H1 (cell line): Measurements from ENCODE around the gene DUSP7. TPM values are rescaled to one million over a fixed set of nuclear protein-coding genes. Genes with fewer than 3 reads are reported as not detected.

Experiments
- CTCF ChIA-PET: fragments of 300-600 bp; sonication (Branson Sonifier 250); formaldehyde crosslinking; loops from one replicate; lab custom pipeline; 2021; ENCODE audit not compliant: partially characterized antibody; lab: Charles Lee
- POLR2A ChIA-PET: fragments of 300-600 bp; sonication (Branson Sonifier 250); formaldehyde crosslinking; loops from one replicate; lab custom pipeline; 2021; ENCODE audit warnings: inconsistent platforms; ENCODE audit not compliant: partially characterized antibody; lab: Charles Lee
- DNase-seq, 2 experiments: peaks; one replicate each; pipeline versions ENCODE4 v3.0.0 to v3.0.0-alpha.2; 2010 to 2022; ENCODE audit warnings: low spot score in 2 of 2, low read depth in 1 of 2, mixed read lengths in 1 of 2
- FAIRE-seq: peaks from 2 replicates; lab custom pipeline; 2011; peaks lifted over from hg19 to GRCh38; lab: Jason Lieb, UNC
- H2AFZ ChIP-seq: 2 replicates; pipeline ENCODE4 v1.8.1; 2012; ENCODE audit warnings: low read length, inconsistent platforms
- H2AK5ac ChIP-seq: 2 replicates; pipeline ENCODE4 v1.6.1; 2013; ENCODE audit warnings: low read depth, low read length
- H2BK120ac ChIP-seq: replicated peaks from 2 replicates; pipeline ENCODE3; 2013; ENCODE audit warnings: low read depth, low read length, inconsistent platforms
- H2BK12ac ChIP-seq: 2 replicates; pipeline ENCODE4 v1.6.1; 2013; ENCODE audit warnings: low read depth, low read length
- H2BK15ac ChIP-seq: 2 replicates; pipeline ENCODE4 v1.6.1; 2013; ENCODE audit warnings: low read length
- H2BK20ac ChIP-seq: 2 replicates; pipeline ENCODE4 v1.6.1; 2013; ENCODE audit warnings: low read length
- H2BK5ac ChIP-seq: 2 replicates; pipeline ENCODE4 v1.6.1; 2013; ENCODE audit warnings: low read depth, low read length
- H3K14ac ChIP-seq: 2 replicates; pipeline ENCODE4 v1.6.1; 2013; ENCODE audit warnings: inconsistent platforms; ENCODE audit not compliant: insufficient read length
- H3K18ac ChIP-seq: 2 replicates; pipeline ENCODE4 v1.6.1; 2013; ENCODE audit warnings: low read length; ENCODE audit errors: extremely low read depth
- H3K23ac ChIP-seq: 2 replicates; pipeline ENCODE4 v1.6.1; 2013; ENCODE audit warnings: inconsistent platforms; ENCODE audit not compliant: insufficient read length
- H3K23me2 ChIP-seq: 2 replicates; pipeline ENCODE4 v1.6.1; 2013; ENCODE audit warnings: low read depth, low read length
- H3K27ac ChIP-seq: 2 replicates; pipeline ENCODE4 v1.6.1; 2011; ENCODE audit warnings: low read depth, low read length, inconsistent platforms
- H3K27me3 ChIP-seq, 4 experiments: replicated peaks in 1 of 4; 1 replicate in 1 of 4; 2 replicates in 3 of 4; pipeline versions ENCODE4 v1.6.1 to v1.8.1; 2011 to 2013; ENCODE audit warnings: low read length in 3 of 4, mild to moderate bottlenecking in 3 of 4, inconsistent platforms in 2 of 4, mixed read lengths in 2 of 4, moderate library complexity in 1 of 4; ENCODE audit not compliant: control insufficient read depth in 3 of 4, insufficient read depth in 3 of 4; ENCODE audit errors: extremely low read depth in 1 of 4
- H3K36me3 ChIP-seq, 4 experiments: 2 replicates each; pipeline versions ENCODE4 v1.6.1 to v1.8.1; 2011 to 2013; ENCODE audit warnings: mild to moderate bottlenecking in 4 of 4, low read length in 3 of 4, moderate library complexity in 2 of 4, control low read depth in 1 of 4, inconsistent platforms in 1 of 4; ENCODE audit not compliant: insufficient read depth in 4 of 4, control insufficient read depth in 2 of 4
- H3K4ac ChIP-seq: replicated peaks from 2 replicates; pipeline ENCODE3; 2013; ENCODE audit warnings: low read length, low read depth, mixed read lengths, inconsistent platforms; ENCODE audit not compliant: insufficient read length
- H3K4me1 ChIP-seq, 4 experiments: replicated peaks in 1 of 4; 1 replicate in 1 of 4; 2 replicates in 3 of 4; pipeline versions ENCODE4 v1.6.1 to v1.8.1; 2011 to 2013; ENCODE audit warnings: low read length in 3 of 4, inconsistent platforms in 2 of 4, mixed read lengths in 1 of 4; ENCODE audit not compliant: insufficient read depth in 4 of 4, control insufficient read depth in 3 of 4
- H3K4me2 ChIP-seq, 2 experiments: 2 replicates each; pipeline versions ENCODE4 v1.6.1 to v1.8.1; 2011 to 2013; ENCODE audit warnings: low read depth in 2 of 2, low read length in 2 of 2, control low read depth in 1 of 2, inconsistent platforms in 1 of 2, mild to moderate bottlenecking in 1 of 2; ENCODE audit not compliant: insufficient read depth in 1 of 2
- H3K4me3 ChIP-seq, 4 experiments: fragments of 200-600, 300-600 bp in 1 of 4; sonication (generic), shearing (Covaris generic), sonication (Bioruptor Twin) in 1 of 4; 2 replicates each; pipeline versions ENCODE4 v1.5.1 to v1.8.1; 2011 to 2016; ENCODE audit warnings: low read length in 4 of 4, low read depth in 3 of 4, control low read depth in 2 of 4, inconsistent platforms in 2 of 4, mild to moderate bottlenecking in 2 of 4, mixed read lengths in 1 of 4, moderate library complexity in 1 of 4; ENCODE audit not compliant: insufficient read depth in 2 of 4; ENCODE audit errors: extremely low read depth in 1 of 4
- H3K56ac ChIP-seq: replicated peaks from 2 replicates; pipeline ENCODE3; 2013; ENCODE audit warnings: low read depth, mild to moderate bottlenecking, mixed read lengths, low read length, inconsistent platforms; ENCODE audit not compliant: insufficient read length
- H3K79me1 ChIP-seq: 2 replicates; pipeline ENCODE4 v1.6.1; 2013; ENCODE audit warnings: low read depth, low read length, control low read depth
- H3K79me2 ChIP-seq, 2 experiments: 2 replicates each; pipeline versions ENCODE4 v1.6.1 to v1.8.1; 2012 to 2013; ENCODE audit warnings: low read length in 2 of 2, mild to moderate bottlenecking in 2 of 2, inconsistent platforms in 1 of 2; ENCODE audit not compliant: insufficient read depth in 2 of 2, control insufficient read depth in 1 of 2
- H3K9ac ChIP-seq, 4 experiments: replicated peaks in 1 of 4; 1 replicate in 1 of 4; 2 replicates in 3 of 4; pipeline versions ENCODE4 v1.6.1 to v1.8.1; 2011 to 2013; ENCODE audit warnings: low read depth in 3 of 4, low read length in 3 of 4, control low read depth in 2 of 4, mild to moderate bottlenecking in 2 of 4, moderate library complexity in 2 of 4, inconsistent platforms in 1 of 4; ENCODE audit errors: extremely low read depth in 1 of 4
- H3K9me3 ChIP-seq, 2 experiments: 2 replicates each; pipeline versions ENCODE4 v1.6.1 to v1.8.1; 2012 to 2013; ENCODE audit warnings: mild to moderate bottlenecking in 2 of 2, moderate library complexity in 2 of 2, control low read depth in 1 of 2, inconsistent platforms in 1 of 2, low read depth in 1 of 2, low read length in 1 of 2, mixed read lengths in 1 of 2; ENCODE audit not compliant: insufficient read depth in 2 of 2
- H4K20me1 ChIP-seq, 2 experiments: replicated peaks in 1 of 2; 2 replicates each; pipeline versions ENCODE3 to v1.8.1; 2011 to 2013; ENCODE audit warnings: inconsistent platforms in 2 of 2, low read length in 2 of 2, mild to moderate bottlenecking in 1 of 2; ENCODE audit not compliant: insufficient read depth in 2 of 2, control insufficient read depth in 1 of 2
- H4K5ac ChIP-seq: 2 replicates; pipeline ENCODE4 v1.6.1; 2013; ENCODE audit warnings: low read length, low read depth, mixed read lengths, inconsistent platforms; ENCODE audit not compliant: insufficient read length
- H4K8ac ChIP-seq: 2 replicates; pipeline ENCODE4 v1.8.0; 2013; ENCODE audit warnings: mild to moderate bottlenecking, moderate library complexity, low read length, inconsistent platforms; ENCODE audit not compliant: insufficient read depth; ENCODE audit errors: extremely low read depth
- H4K91ac ChIP-seq: replicated peaks from 2 replicates; pipeline ENCODE3; 2013; ENCODE audit warnings: low read length, mixed read lengths, inconsistent platforms; ENCODE audit not compliant: insufficient read length
- ASH2L ChIP-seq: fragments of 200-600, 300-600 bp; sonication (generic); IDR thresholded peaks from one replicate; pipeline ENCODE4 v1.7.1; 2017; ENCODE audit warnings: low read length
- CTBP2 ChIP-seq: IDR thresholded peaks from 2 replicates; pipeline ENCODE4 v1.7.0; 2011; ENCODE audit warnings: borderline replicate concordance, mild to moderate bottlenecking, moderate library complexity, mixed read lengths, low read length; ENCODE audit not compliant: insufficient read depth, insufficient read length
- EGR1 ChIP-seq: IDR thresholded peaks from 2 replicates; pipeline ENCODE4 v1.6.1; 2011; ENCODE audit warnings: low read depth, low read length, borderline replicate concordance
- GABPA ChIP-seq: IDR thresholded peaks from 2 replicates; pipeline ENCODE4 v1.6.1; 2011; ENCODE audit warnings: mild to moderate bottlenecking, low read length, moderate library complexity, borderline replicate concordance; ENCODE audit not compliant: insufficient read depth
- KDM4A ChIP-seq: IDR thresholded peaks from one replicate; pipeline ENCODE4 v1.7.1; 2012; ENCODE audit warnings: low read depth, mild to moderate bottlenecking, moderate library complexity, low read length, inconsistent platforms; ENCODE audit not compliant: severe bottlenecking
- MAFK ChIP-seq: IDR thresholded peaks from 2 replicates; pipeline ENCODE4 v1.6.1; 2012; ENCODE audit warnings: low read depth, mild to moderate bottlenecking, improper control_type of control experiment, low read length
- RNF2 ChIP-seq: fragments of 200-900, 300-1000 bp; sonication (generic); IDR thresholded peaks from 2 replicates; pipeline ENCODE4 v1.7.1; 2016; ENCODE audit warnings: borderline replicate concordance, low read depth, mild to moderate bottlenecking, antibody characterized with exemption, low read length; ENCODE audit not compliant: poor library complexity, severe bottlenecking; ENCODE audit errors: missing control alignments
- TAF1 ChIP-seq: IDR thresholded peaks from 2 replicates; pipeline ENCODE4 v1.6.1; 2011; ENCODE audit warnings: mild to moderate bottlenecking, low read depth, low read length
- TEAD4 ChIP-seq: IDR thresholded peaks from 2 replicates; pipeline ENCODE4 v1.6.1; 2012; ENCODE audit warnings: low read depth, low read length, inconsistent platforms, mixed read lengths
- YY1 ChIP-seq: IDR thresholded peaks from 2 replicates; pipeline ENCODE4 v1.6.1; 2011; ENCODE audit warnings: low read depth, mild to moderate bottlenecking, low read length
- WGBS, 2 experiments: shearing (Covaris generic) in 1 of 2; methylation state at CpG; one replicate each; pipeline versions ENCODE4 v1.1.6 to v1.1.7; 2013 to 2015; ENCODE audit warnings: low lambda C conversion rate in 2 of 2, mixed read lengths in 2 of 2, inconsistent platforms in 1 of 2, low coverage in 1 of 2, missing lambda C conversion rate in 1 of 2; ENCODE audit not compliant: insufficient replicate concordance in 2 of 2, insufficient coverage in 1 of 2, insufficient read length in 1 of 2; ENCODE audit errors: extremely low coverage in 1 of 2, missing lambda C conversion rate in 1 of 2; 5-methylcytosine and 5-hydroxymethylcytosine counted together
- polyA plus RNA-seq, 7 experiments: library from polyadenylated mRNA; depleted of rRNA in 3 of 7; stranded (reverse) in 5 of 7; unstranded in 2 of 7; fragments of >200 nt in 5 of 7; fragments of 200-250 nt in 2 of 7; gene quantifications; 1 replicate in 5 of 7; 2 replicates in 1 of 7; 4 replicates in 1 of 7; pipeline versions ENCODE4 v1.2.1 to v1.2.3, GENCODE V29; 2011 to 2013; ENCODE audit warnings: missing spikeins in 2 of 7, mixed read lengths in 2 of 7
- total RNA-seq: library from RNA; stranded (reverse); fragmentation: NEBNext Ultra II Directional; extraction: Animal tissue kit (Norgen Biotek cat#: 25700); gene quantifications from 2 replicates; pipeline ENCODE4 v1.2.1, GENCODE V29; 2021

The DUSP7 gene
- total and polyA plus RNA-seq, 2 of the 8 experiments (the other 6 are each of a cell fraction or from before 2014, with no cell fraction given) = 19.4 to 24.9 TPM

GRCh38 chr3:52005571-52005986 is 50.8 kb downstream of the DUSP7 start:
- H3K79me2 ChIP-seq = no peaks in the 10 kb centered on the region
- H3K56ac ChIP-seq = peak overlapping the region; percentile 22
- peak overlapping the region in 3 of 4 experiments; percentile 17 to 39 (median 17); a peak in 5 of 8 replicates for H3K4me3 ChIP-seq
- TF ChIP-seq RNF2 = no peak
- peak; percentile 32; the same call in 1 of the 2 replicates for TF ChIP-seq TEAD4
- peak; percentile 69 for TF ChIP-seq CTBP2
- TF ChIP-seq TAF1 = 0 out of 2 replicates have a peak, but pooled peaks have one; percentile 21
- TF ChIP-seq KDM4A = peak; percentile 38
- TF ChIP-seq GABPA = 0 out of 2 replicates have a peak, but pooled peaks have one; percentile 35
- peak; percentile 98 for TF ChIP-seq EGR1
- TF ChIP-seq YY1 = no peak
- no peak for TF ChIP-seq MAFK
- peak; percentile 74 for TF ChIP-seq ASH2L
- H3K4me1 ChIP-seq = peaks cover 8 to 48% (median 34%) of the 10 kb centered on the region in 4 experiments
- DNase-seq (peak in 1 of 2 experiments; percentile 75), FAIRE-seq (no peak)
- H2BK120ac ChIP-seq = no peak overlapping the region
- H2AK5ac ChIP-seq = no peak overlapping the region
- H3K9me3 ChIP-seq = no peaks in the 10 kb centered on the region
- no peaks in the 10 kb centered on the region for H3K36me3 ChIP-seq
- WGBS, 2 experiments = 22% methylated on average over 14 of the region's 15 CpGs; no CpG with 5 or more reads in 1 of the 2 experiments
- no peak overlapping the region for H3K14ac ChIP-seq
- peak overlapping the region; percentile 8 for H4K5ac ChIP-seq
- peak overlapping the region; percentile 94; the same call in 1 of the 2 replicates for H2BK12ac ChIP-seq
- H3K23ac ChIP-seq = no peak overlapping the region
- H2BK5ac ChIP-seq = peak overlapping the region; percentile 85
- no peak overlapping the region for H3K9ac ChIP-seq
- peak overlapping the region; percentile 15; the same call in 1 of the 2 replicates for H2AFZ ChIP-seq
- no peak overlapping the region for H3K27ac ChIP-seq
- no peaks in the 10 kb centered on the region for H4K20me1 ChIP-seq
- H3K4me2 ChIP-seq = peak overlapping the region; percentile 67 to 73
- H3K27me3 ChIP-seq = no peaks in the 10 kb centered on the region; a peak in 2 of 7 replicates
- H3K18ac ChIP-seq = peak overlapping the region; percentile 98
- CTCF ChIA-PET = interaction anchor here (0.6 to 24.7 kb wide), 17 partner anchors 12 to 1474 kb away, joined by 3 to 984 read pairs (median 4); partner anchors contain the start of gene DUSP7
- H3K23me2 ChIP-seq = peaks cover 5% of the 10 kb centered on the region; the same call in 1 of the 2 replicates
- H4K8ac ChIP-seq = no peak overlapping the region
- peak overlapping the region; percentile 91 for H3K4ac ChIP-seq
- H2BK20ac ChIP-seq = peak overlapping the region; percentile 93; the same call in 1 of the 2 replicates
- peak overlapping the region; percentile 89 for H4K91ac ChIP-seq
- POLR2A ChIA-PET = interaction anchor here (0.8 to 7.2 kb wide), 8 partner anchors 10 to 114 kb away, joined by 3 to 95 read pairs (median 4); partner anchors contain the start of genes ACY1, DUSP7 and RPL29
- H2BK15ac ChIP-seq = peak overlapping the region; percentile 92; the same call in 1 of the 2 replicates
- H3K79me1 ChIP-seq = no peaks in the 10 kb centered on the region
